H9 (cell line): ENCODE measurements around the gene DAPL1. TPM values are rescaled to one million over a fixed set of nuclear protein-coding genes. Genes with fewer than 3 reads are reported as not detected.

ENCODE experiments used
- DNase-seq: peaks from one replicate; pipeline ENCODE4 v3.0.0-alpha.2; 2017
- H2AFZ ChIP-seq: one replicate; pipeline ENCODE4 v1.6.1; 2013; ENCODE audit warnings: mild to moderate bottlenecking, low read length, control low read depth, moderate library complexity
- H2AK5ac ChIP-seq: 2 replicates; pipeline ENCODE4 v1.6.1; 2013; ENCODE audit warnings: low read length, control low read depth, mixed read lengths; ENCODE audit not compliant: insufficient read length
- H2BK120ac ChIP-seq: one replicate; pipeline ENCODE4 v1.6.1; 2013; ENCODE audit warnings: low read depth, mild to moderate bottlenecking, low read length, control low read depth, inconsistent platforms; ENCODE audit not compliant: poor library complexity, severe bottlenecking
- H2BK12ac ChIP-seq: 2 replicates; pipeline ENCODE4 v1.6.1; 2013; ENCODE audit warnings: low read length, control low read depth, mixed read lengths, low read depth; ENCODE audit not compliant: insufficient read length
- H2BK15ac ChIP-seq: 2 replicates; pipeline ENCODE4 v1.6.1; 2013; ENCODE audit warnings: low read depth, low read length, control low read depth
- H2BK20ac ChIP-seq: one replicate; pipeline ENCODE4 v1.6.1; 2013; ENCODE audit warnings: low read depth, mild to moderate bottlenecking, low read length, control low read depth, inconsistent platforms; ENCODE audit not compliant: poor library complexity, severe bottlenecking
- H2BK5ac ChIP-seq: 2 replicates; pipeline ENCODE4 v1.6.1; 2013; ENCODE audit warnings: low read length, control low read depth, mixed read lengths; ENCODE audit not compliant: insufficient read length
- H3K14ac ChIP-seq: 2 replicates; pipeline ENCODE4 v1.6.1; 2013; ENCODE audit warnings: low read length, control low read depth; ENCODE audit not compliant: insufficient read depth
- H3K18ac ChIP-seq: 2 replicates; pipeline ENCODE4 v1.6.1; 2013; ENCODE audit warnings: low read depth, mild to moderate bottlenecking, mixed read lengths, low read length, control low read depth; ENCODE audit not compliant: insufficient read length
- H3K23ac ChIP-seq: 2 replicates; pipeline ENCODE4 v1.6.1; 2013; ENCODE audit warnings: low read length, control low read depth, mixed read lengths, low read depth; ENCODE audit not compliant: insufficient read length
- H3K23me2 ChIP-seq: 2 replicates; pipeline ENCODE4 v1.6.1; 2013; ENCODE audit warnings: low read depth, mild to moderate bottlenecking, mixed read lengths, low read length, control low read depth; ENCODE audit not compliant: insufficient read length, poor library complexity, severe bottlenecking
- H3K27ac ChIP-seq: 2 replicates; pipeline ENCODE4 v1.5.1; 2013; ENCODE audit warnings: low read length, control low read depth, mixed read lengths, low read depth; ENCODE audit not compliant: insufficient read length
- H3K27me3 ChIP-seq: 2 replicates; pipeline ENCODE4 v1.6.1; 2013; ENCODE audit warnings: low read length, control low read depth, inconsistent platforms; ENCODE audit not compliant: insufficient read depth
- H3K4ac ChIP-seq: 2 replicates; pipeline ENCODE4 v1.6.1; 2013; ENCODE audit warnings: low read depth, mild to moderate bottlenecking, control low read depth, inconsistent platforms, low read length, moderate library complexity
- H3K4me1 ChIP-seq: 2 replicates; pipeline ENCODE4 v1.6.1; 2013; ENCODE audit warnings: low read length, control low read depth, inconsistent platforms; ENCODE audit not compliant: insufficient read depth
- H3K4me2 ChIP-seq: 2 replicates; pipeline ENCODE4 v1.6.1; 2013; ENCODE audit warnings: low read length, control low read depth, mixed read lengths; ENCODE audit not compliant: insufficient read length, insufficient read depth
- H3K56ac ChIP-seq: 2 replicates; pipeline ENCODE4 v1.6.1; 2013; ENCODE audit warnings: low read depth, mild to moderate bottlenecking, mixed read lengths, low read length, control low read depth; ENCODE audit not compliant: insufficient read length
- H3K79me1 ChIP-seq: 2 replicates; pipeline ENCODE4 v1.6.1; 2013; ENCODE audit warnings: low read depth, mild to moderate bottlenecking, moderate library complexity, low read length, control low read depth, inconsistent platforms; ENCODE audit not compliant: insufficient read depth, poor library complexity, severe bottlenecking
- H3K79me2 ChIP-seq: 2 replicates; pipeline ENCODE4 v1.6.1; 2013; ENCODE audit warnings: low read length, control low read depth, inconsistent platforms; ENCODE audit not compliant: insufficient read depth
- H3K9ac ChIP-seq: 2 replicates; pipeline ENCODE4 v1.6.1; 2013; ENCODE audit warnings: low read length, control low read depth, mixed read lengths; ENCODE audit not compliant: insufficient read length; ENCODE audit errors: extremely low read depth
- H3K9me3 ChIP-seq: one replicate; pipeline ENCODE4 v1.6.1; 2013; ENCODE audit warnings: low read depth, low read length, inconsistent platforms; ENCODE audit not compliant: control insufficient read depth
- H3T11ph ChIP-seq: one replicate; pipeline ENCODE4 v1.6.1; 2013; ENCODE audit warnings: mild to moderate bottlenecking, low read length, control low read depth, inconsistent platforms
- H4K20me1 ChIP-seq: one replicate; pipeline ENCODE4 v1.6.1; 2013; ENCODE audit not compliant: control insufficient read depth, insufficient read length, insufficient read depth
- H4K5ac ChIP-seq: 2 replicates; pipeline ENCODE4 v1.6.1; 2013; ENCODE audit warnings: low read depth, mild to moderate bottlenecking, mixed read lengths, low read length, control low read depth; ENCODE audit not compliant: insufficient read length
- H4K8ac ChIP-seq: replicated peaks from 2 replicates; pipeline ENCODE4 v1.6.1; 2013; ENCODE audit warnings: low read length, control low read depth, mixed read lengths, low read depth; ENCODE audit not compliant: insufficient read length
- H4K91ac ChIP-seq: 2 replicates; pipeline ENCODE4 v1.6.1; 2013; ENCODE audit warnings: low read depth, mild to moderate bottlenecking, moderate library complexity, mixed read lengths, low read length, control low read depth; ENCODE audit not compliant: insufficient read length
- H3K27ac Mint-ChIP-seq, 3 experiments: 2 replicates in 2 of 3; 3 replicates in 1 of 3; pipeline ENCODE4 v1.8.0; 2020 to 2021; ENCODE audit warnings: mixed read lengths in 3 of 3, mild to moderate bottlenecking in 1 of 3, moderate library complexity in 1 of 3
- H3K27me3 Mint-ChIP-seq: 2 replicates; pipeline ENCODE4 v1.8.0; 2021; ENCODE audit warnings: low read depth, mild to moderate bottlenecking, moderate library complexity, mixed read lengths
- H3K36me3 Mint-ChIP-seq, 3 experiments: 2 replicates in 2 of 3; 3 replicates in 1 of 3; pipeline ENCODE4 v1.8.0; 2020 to 2021; ENCODE audit warnings: low read depth in 3 of 3, mixed read lengths in 3 of 3; ENCODE audit not compliant: insufficient read depth in 1 of 3
- H3K4me1 Mint-ChIP-seq, 2 experiments: 2 replicates each; pipeline ENCODE4 v1.8.0; 2020; ENCODE audit warnings: mixed read lengths in 2 of 2
- H3K4me3 Mint-ChIP-seq, 2 experiments: 2 replicates in 1 of 2; 3 replicates in 1 of 2; pipeline ENCODE4 v1.8.0; 2020 to 2021; ENCODE audit warnings: mild to moderate bottlenecking in 2 of 2, mixed read lengths in 2 of 2, moderate library complexity in 1 of 2
- H3K9me3 Mint-ChIP-seq, 2 experiments: 2 replicates in 1 of 2; 3 replicates in 1 of 2; pipeline ENCODE4 v1.8.0; 2020; ENCODE audit warnings: mild to moderate bottlenecking in 2 of 2, mixed read lengths in 2 of 2, moderate library complexity in 1 of 2
- total RNA-seq: library from RNA; stranded (reverse); gene quantifications from 2 replicates; pipeline ENCODE4 v1.2.1, GENCODE V29; 2021
- TF ChIP-seq, protein P1 (sequence below): fragments of 200-600 bp; sonication (generic); conservative IDR thresholded peaks from 3 replicates; pipeline ENCODE4 v1.8.0; 2021; ENCODE audit warnings: antibody characterized with exemption, mild to moderate bottlenecking

Gene DAPL1
- total RNA-seq, 1 experiment from 2014 or later, result not detected

DNA sequence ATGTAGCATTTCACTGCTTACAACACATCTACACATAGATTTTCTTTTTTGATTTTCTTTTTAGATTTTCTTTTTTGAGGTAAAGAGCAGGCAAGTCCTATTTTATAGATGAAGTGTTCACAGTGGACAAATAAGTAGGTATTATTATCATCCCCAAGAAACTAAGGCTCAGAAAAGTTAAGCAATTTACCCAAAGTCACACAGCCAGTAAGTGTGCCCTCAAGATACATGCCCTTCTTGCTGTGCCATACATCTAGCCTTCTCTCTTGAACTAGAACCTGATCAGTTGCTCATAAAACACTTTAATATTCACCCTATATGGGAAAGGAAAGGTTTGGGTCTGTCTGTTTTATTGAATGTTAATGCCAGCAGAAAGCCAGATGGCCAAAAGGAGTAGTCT, 50.3 kb downstream of the DAPL1 start:
- TF ChIP-seq, protein P1, sequence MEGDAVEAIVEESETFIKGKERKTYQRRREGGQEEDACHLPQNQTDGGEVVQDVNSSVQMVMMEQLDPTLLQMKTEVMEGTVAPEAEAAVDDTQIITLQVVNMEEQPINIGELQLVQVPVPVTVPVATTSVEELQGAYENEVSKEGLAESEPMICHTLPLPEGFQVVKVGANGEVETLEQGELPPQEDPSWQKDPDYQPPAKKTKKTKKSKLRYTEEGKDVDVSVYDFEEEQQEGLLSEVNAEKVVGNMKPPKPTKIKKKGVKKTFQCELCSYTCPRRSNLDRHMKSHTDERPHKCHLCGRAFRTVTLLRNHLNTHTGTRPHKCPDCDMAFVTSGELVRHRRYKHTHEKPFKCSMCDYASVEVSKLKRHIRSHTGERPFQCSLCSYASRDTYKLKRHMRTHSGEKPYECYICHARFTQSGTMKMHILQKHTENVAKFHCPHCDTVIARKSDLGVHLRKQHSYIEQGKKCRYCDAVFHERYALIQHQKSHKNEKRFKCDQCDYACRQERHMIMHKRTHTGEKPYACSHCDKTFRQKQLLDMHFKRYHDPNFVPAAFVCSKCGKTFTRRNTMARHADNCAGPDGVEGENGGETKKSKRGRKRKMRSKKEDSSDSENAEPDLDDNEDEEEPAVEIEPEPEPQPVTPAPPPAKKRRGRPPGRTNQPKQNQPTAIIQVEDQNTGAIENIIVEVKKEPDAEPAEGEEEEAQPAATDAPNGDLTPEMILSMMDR, result no peak

More for the DNA sequence above, 50.3 kb downstream of the DAPL1 start:
- no peaks in the 10 kb centered on the region for H3K79me2 ChIP-seq
- H3K4me3 Mint-ChIP-seq, result no peak overlapping the region
- no peak for DNase-seq
- H4K8ac ChIP-seq, result no peak overlapping the region
- H3K56ac ChIP-seq, result no peak overlapping the region
- no peak overlapping the region for H3K9ac ChIP-seq
- H3K27ac Mint-ChIP-seq, result no peak overlapping the region
- no peak overlapping the region for H4K91ac ChIP-seq
- H3K14ac ChIP-seq, result no peak overlapping the region
- H3K36me3 Mint-ChIP-seq, result no peaks in the 10 kb centered on the region; a peak in 1 of 7 replicates
- H3K23ac ChIP-seq, result no peak overlapping the region
- H3K4me1 Mint-ChIP-seq, result peaks cover 18 to 19% of the 10 kb centered on the region in 2 experiments
- H3K27me3 Mint-ChIP-seq, result 0 out of 2 replicates have a peak, but pooled peaks cover 1% of the 10 kb centered on the region
- H3K27me3 ChIP-seq, result no peaks in the 10 kb centered on the region
- no peak overlapping the region for H2BK15ac ChIP-seq
- no peak overlapping the region for H3T11ph ChIP-seq
- no peak overlapping the region for H2BK20ac ChIP-seq
- H3K4ac ChIP-seq, result no peak overlapping the region
- no peak overlapping the region for H2BK12ac ChIP-seq
- no peak overlapping the region for H2BK120ac ChIP-seq
- peaks cover 0 to 3% of the 10 kb centered on the region in 2 experiments; a peak in 2 of 5 replicates for H3K9me3 Mint-ChIP-seq
- no peak overlapping the region for H2AK5ac ChIP-seq
- H4K5ac ChIP-seq, result no peak overlapping the region
- no peak overlapping the region for H2BK5ac ChIP-seq
- H3K79me1 ChIP-seq, result no peaks in the 10 kb centered on the region
- peaks cover 5% of the 10 kb centered on the region; the same call in 1 of the 2 replicates for H3K4me1 ChIP-seq
- H2AFZ ChIP-seq, result no peak overlapping the region
- H4K20me1 ChIP-seq, result no peaks in the 10 kb centered on the region
- no peaks in the 10 kb centered on the region for H3K23me2 ChIP-seq
- H3K9me3 ChIP-seq, result no peaks in the 10 kb centered on the region
- no peak overlapping the region for H3K27ac ChIP-seq
- H3K4me2 ChIP-seq, result no peak overlapping the region
- H3K18ac ChIP-seq, result no peak overlapping the region
